Measurements from ENCODE around the gene EIF5A.

DNA sequence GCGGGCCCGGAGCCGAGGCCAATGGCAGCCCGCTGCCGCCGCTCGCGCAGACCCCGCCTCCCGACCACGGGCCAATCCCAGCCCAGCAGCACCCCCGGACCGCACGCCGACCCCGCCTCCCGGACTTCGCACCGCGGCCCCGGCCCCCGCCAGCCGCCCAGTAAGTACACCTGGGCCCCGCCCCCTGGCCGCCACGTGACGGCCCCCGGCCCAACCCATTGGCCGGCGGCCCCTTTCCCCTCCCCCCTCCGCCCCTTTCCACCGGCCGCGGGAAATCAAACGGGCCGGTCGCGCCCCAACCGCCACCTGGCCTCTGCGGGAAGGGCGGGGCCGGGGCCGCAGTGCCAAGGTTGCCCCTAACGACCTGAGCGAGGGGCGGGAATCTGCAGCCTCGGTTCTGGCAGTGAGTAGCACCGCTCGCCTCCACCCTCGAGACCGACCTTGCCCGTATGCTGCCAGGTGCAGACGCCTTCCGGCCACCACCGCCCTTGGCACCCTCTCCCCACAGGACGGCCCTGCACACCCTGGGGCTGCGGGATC is 12.7 kb upstream of the EIF5A start, which contains the start of gene YBX2:
- TF ChIP-seq, protein P1, sequence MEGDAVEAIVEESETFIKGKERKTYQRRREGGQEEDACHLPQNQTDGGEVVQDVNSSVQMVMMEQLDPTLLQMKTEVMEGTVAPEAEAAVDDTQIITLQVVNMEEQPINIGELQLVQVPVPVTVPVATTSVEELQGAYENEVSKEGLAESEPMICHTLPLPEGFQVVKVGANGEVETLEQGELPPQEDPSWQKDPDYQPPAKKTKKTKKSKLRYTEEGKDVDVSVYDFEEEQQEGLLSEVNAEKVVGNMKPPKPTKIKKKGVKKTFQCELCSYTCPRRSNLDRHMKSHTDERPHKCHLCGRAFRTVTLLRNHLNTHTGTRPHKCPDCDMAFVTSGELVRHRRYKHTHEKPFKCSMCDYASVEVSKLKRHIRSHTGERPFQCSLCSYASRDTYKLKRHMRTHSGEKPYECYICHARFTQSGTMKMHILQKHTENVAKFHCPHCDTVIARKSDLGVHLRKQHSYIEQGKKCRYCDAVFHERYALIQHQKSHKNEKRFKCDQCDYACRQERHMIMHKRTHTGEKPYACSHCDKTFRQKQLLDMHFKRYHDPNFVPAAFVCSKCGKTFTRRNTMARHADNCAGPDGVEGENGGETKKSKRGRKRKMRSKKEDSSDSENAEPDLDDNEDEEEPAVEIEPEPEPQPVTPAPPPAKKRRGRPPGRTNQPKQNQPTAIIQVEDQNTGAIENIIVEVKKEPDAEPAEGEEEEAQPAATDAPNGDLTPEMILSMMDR (conservative IDR thresholded peaks at IDR 0.05 in 1 of 2, IDR thresholded peaks at IDR 0.05 in 1 of 2; ENCODE audit: low read depth in 1 of 2, low read length in 2 of 2), result no peak
- TF ChIP-seq EZH2 (IDR thresholded peaks at IDR 0.05; ENCODE audit: low read length, missing control alignments), result peak; percentile 79

Measured in fibroblast of lung (primary cell).